NCI-H2227 (cell line): ENCODE results near the gene ASPN.

Source experiments
- DNase-seq: peaks from one replicate; lab custom pipeline; 2025; ENCODE audit not compliant: unreplicated experiment; lab: John Stamatoyannopoulos, UW

ASPN gene

GRCh38 chr9:92506184-92506857 lies 24.0 kb upstream of the ASPN start:
- DNase-seq = no peak

- no peak for DNase-seq
Observed at GRCh38 chr9:92504881-92505280, 22.6 kb upstream of the ASPN start.

GRCh38 chr9:92503156-92503555 lies 20.9 kb upstream of the ASPN start:
- no peak for DNase-seq

GRCh38 chr9:92501671-92502393 lies 19.5 kb upstream of the ASPN start:
- DNase-seq = peak; percentile 27

GRCh38 chr9:92500725-92501124 lies 18.4 kb upstream of the ASPN start:
- DNase-seq = no peak

GRCh38 chr9:92499701-92500100 lies 17.4 kb upstream of the ASPN start:
- DNase-seq = no peak

- no peak for DNase-seq
Observed at GRCh38 chr9:92496396-92497176, 14.3 kb upstream of the ASPN start.

- no peak for DNase-seq
Observed at GRCh38 chr9:92494856-92495255, 12.6 kb upstream of the ASPN start.

GRCh38 chr9:92493749-92494387 lies 11.6 kb upstream of the ASPN start:
- no peak for DNase-seq

GRCh38 chr9:92492781-92493401 lies 10.6 kb upstream of the ASPN start:
- DNase-seq = no peak

GRCh38 chr9:92488681-92489550 lies 6.6 kb upstream of the ASPN start:
- no peak for DNase-seq

GRCh38 chr9:92486371-92486770 lies 4.1 kb upstream of the ASPN start:
- DNase-seq = no peak

- DNase-seq = no peak
Observed at GRCh38 chr9:92484563-92484962, 2.3 kb upstream of the ASPN start.

- no peak for DNase-seq
Observed at GRCh38 chr9:92483627-92484545, 1.6 kb upstream of the ASPN start.

- no peak for DNase-seq
Observed at GRCh38 chr9:92482805-92483204, 499 bp upstream of the ASPN start.

- DNase-seq = no peak
Observed at GRCh38 chr9:92480986-92481633, 1.2 kb downstream of the ASPN start.

GRCh38 chr9:92480291-92480771 lies 2.0 kb downstream of the ASPN start:
- DNase-seq = no peak

GRCh38 chr9:92479346-92479745 lies 3.0 kb downstream of the ASPN start:
- no peak for DNase-seq
